GM12874 (cell line): Measurements from ENCODE around the gene GPR157.

Experiments
- CTCF ChIP-seq: IDR thresholded peaks from 2 replicates; pipeline ENCODE4 v1.5.1; 2011; ENCODE audit warnings: low read depth, mild to moderate bottlenecking, control low read depth, low read length, moderate library complexity; ENCODE audit not compliant: insufficient read depth

The GPR157 gene

GRCh38 chr1:9099555-9099954 is 29.3 kb downstream of the GPR157 start:
- TF ChIP-seq CTCF = no peak

DNA sequence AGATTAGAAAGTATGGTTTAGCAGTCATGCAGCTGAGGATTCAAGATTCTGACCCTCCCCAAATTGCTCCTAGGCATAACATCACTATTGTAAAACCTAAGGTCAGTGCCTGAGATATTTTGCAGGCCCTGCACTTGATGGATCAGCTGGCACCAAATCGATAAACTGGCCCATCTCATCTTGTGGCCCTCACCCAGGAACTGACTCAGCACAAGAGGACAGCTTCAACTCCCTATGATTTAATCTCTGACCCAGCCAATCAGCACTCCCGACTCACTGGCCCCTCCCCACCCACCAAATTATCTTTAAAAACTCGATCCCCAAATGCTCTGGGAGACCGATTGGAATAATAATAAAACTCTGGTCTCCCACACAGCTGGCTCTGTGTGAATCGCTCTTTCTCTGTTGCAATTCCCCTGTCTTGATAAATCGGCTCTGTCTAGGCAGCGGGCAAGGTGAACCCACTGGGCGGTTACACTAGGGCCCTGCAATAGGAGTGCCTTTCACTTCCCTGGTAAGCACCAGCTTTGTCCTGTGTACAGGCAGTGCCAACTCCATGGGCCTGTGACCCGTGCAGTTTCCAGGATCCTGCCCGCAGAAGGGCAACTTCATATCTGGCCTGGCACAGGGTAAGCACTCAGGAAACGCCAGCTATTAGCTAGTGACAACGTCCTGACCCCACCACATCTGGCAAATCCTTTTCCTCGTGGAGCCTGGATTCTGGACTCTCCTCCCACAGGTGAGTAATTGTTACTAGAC is 30.8 kb downstream of the GPR157 start:
- TF ChIP-seq CTCF = no peak

GRCh38 chr1:9095818-9096217 is 33.1 kb downstream of the GPR157 start:
- no peak for TF ChIP-seq CTCF

- no peak for TF ChIP-seq CTCF
Observed at GRCh38 chr1:9093581-9093980, 35.3 kb downstream of the GPR157 start.

DNA sequence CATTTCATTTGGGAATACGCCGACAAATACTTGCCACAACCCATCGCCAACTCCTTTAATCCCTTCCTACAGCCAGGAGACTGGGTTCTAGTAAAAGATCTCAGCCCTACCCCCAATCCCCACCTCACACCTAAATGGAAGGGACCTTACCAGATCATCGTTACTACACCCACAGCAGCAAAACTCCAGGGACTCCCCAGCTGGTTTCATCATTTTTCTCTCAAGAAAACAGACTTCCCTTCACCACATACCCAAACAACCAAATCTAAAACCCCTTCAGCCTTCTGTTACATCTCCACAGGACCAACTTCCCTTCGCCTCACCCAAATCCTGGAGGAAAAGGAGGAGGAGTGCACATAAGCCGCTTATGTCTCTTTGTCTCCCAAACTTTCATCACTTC is 35.8 kb downstream of the GPR157 start:
- no peak for TF ChIP-seq CTCF

GRCh38 chr1:9088807-9089206 is 40.1 kb downstream of the GPR157 start:
- no peak for TF ChIP-seq CTCF

DNA sequence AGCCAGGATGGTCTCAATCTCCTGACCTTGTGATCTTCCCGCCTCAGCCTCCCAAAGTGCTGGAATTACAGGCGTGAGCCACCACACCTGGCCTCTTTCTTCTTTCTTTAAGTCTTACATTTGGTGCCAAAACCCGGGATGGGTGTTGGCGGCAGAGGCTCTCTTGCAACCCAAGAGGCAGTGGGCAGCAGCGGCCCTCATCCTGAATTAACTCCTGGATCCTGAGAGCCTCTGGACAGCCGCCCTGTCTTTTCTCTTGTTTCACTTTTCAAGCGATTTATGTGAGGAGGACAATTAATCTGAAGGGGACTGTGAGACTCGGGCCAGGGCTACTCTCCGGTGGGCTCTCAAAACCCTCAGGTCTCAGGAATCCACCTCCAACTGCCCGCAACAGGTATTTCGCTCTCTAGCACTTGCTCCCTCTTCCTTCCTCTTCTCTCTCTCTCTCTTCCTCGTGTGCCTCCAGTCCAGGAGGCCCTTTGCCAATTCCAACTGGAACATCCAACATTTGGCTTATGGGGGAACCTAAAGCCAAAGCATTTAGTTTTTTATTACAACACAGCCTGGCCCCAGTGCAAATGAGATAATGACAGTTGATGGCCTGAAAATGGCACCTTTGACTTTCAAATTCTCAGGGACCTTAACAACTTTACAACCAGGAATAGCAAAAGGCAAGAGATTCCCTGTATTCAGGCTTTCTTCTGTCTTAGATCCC is 41.3 kb downstream of the GPR157 start:
- TF ChIP-seq CTCF = no peak
